GM18907 (cell line): ENCODE data around the gene GANAB.
"Not testable (repeated sequence)": the region's sequence is repeated elsewhere in the genome, so short reads cannot be mapped to it uniquely, and the experiment has no call there.

Experiments
- ATAC-seq: cut with Tn5 transposase; IDR thresholded peaks from one replicate; pipeline ENCODE4 v1.9.1; 2021; ENCODE audit warnings: mild to moderate bottlenecking, moderate library complexity; ENCODE audit not compliant: unreplicated experiment

GANAB gene

GRCh38 chr11:62601372-62602140, 44.9 kb downstream of the GANAB start, which contains the start of gene MTA2:
TSS of gene MTA2 (minus strand) at chr11:62601865. CDS start at chr11:62601450, 415 bp downstream.
- ATAC-seq = peak; percentile 77

GRCh38 chr11:62601122-62601371, 45.4 kb downstream of the GANAB start:
- no peak for ATAC-seq

- ATAC-seq = no peak
Measured at GRCh38 chr11:62600367-62601121, 45.9 kb downstream of the GANAB start.

- no peak for ATAC-seq
Measured at GRCh38 chr11:62599901-62600300, 46.5 kb downstream of the GANAB start.

GRCh38 chr11:62599069-62599696, 47.2 kb downstream of the GANAB start:
- ATAC-seq = peak; percentile 48

- no peak for ATAC-seq
Measured at GRCh38 chr11:62595124-62595523, 51.3 kb downstream of the GANAB start.

GRCh38 chr11:62593434-62594044, 52.9 kb downstream of the GANAB start:
- ATAC-seq = no peak

- no peak for ATAC-seq
Measured at GRCh38 chr11:62592989-62593421, 53.4 kb downstream of the GANAB start.

GRCh38 chr11:62592146-62592815, 54.1 kb downstream of the GANAB start:
- ATAC-seq = no peak

- peak; percentile 76 for ATAC-seq
Measured at GRCh38 chr11:62591448-62592145, 54.8 kb downstream of the GANAB start, which contains the start of gene TUT1. TSS of gene TUT1 (minus strand) at chr11:62591523. CDS start at chr11:62591485, 38 bp downstream.

- no peak for ATAC-seq
Measured at GRCh38 chr11:62588966-62589637, 57.3 kb downstream of the GANAB start.

GRCh38 chr11:62585356-62585755, 61.1 kb downstream of the GANAB start:
- ATAC-seq = not testable (repeated sequence)

GRCh38 chr11:62581735-62582134, 64.7 kb downstream of the GANAB start:
- ATAC-seq = not testable (repeated sequence)

GRCh38 chr11:62580959-62581715, 65.3 kb downstream of the GANAB start:
- ATAC-seq = no peak

- ATAC-seq = no peak
Measured at GRCh38 chr11:62579252-62579651, 67.2 kb downstream of the GANAB start.

- no peak for ATAC-seq
Measured at GRCh38 chr11:62578541-62578940, 67.9 kb downstream of the GANAB start.

GRCh38 chr11:62577046-62577714, 69.2 kb downstream of the GANAB start:
- no peak for ATAC-seq

GRCh38 chr11:62575837-62576236, 70.6 kb downstream of the GANAB start:
- ATAC-seq = no peak
